WERI-Rb-1 (cell line): ENCODE data around the gene PRRG2.

Experiments
- DNase-seq: peaks from one replicate; pipeline ENCODE4 v3.0.0-alpha.2; 2020
- H3K27ac ChIP-seq: fragments of 250-450 bp; sonication (Bioruptor Pico); 2 replicates; pipeline ENCODE4 v1.5.1; 2020; ENCODE audit warnings: mild to moderate bottlenecking, moderate library complexity
- H3K27me3 ChIP-seq: fragments of 250-450 bp; sonication (Bioruptor Pico); 2 replicates; pipeline ENCODE4 v1.5.1; 2021; ENCODE audit warnings: mild to moderate bottlenecking, low read depth, moderate library complexity; ENCODE audit not compliant: insufficient read depth, severe bottlenecking
- H3K36me3 ChIP-seq: fragments of 250-450 bp; sonication (Bioruptor Pico); 2 replicates; pipeline ENCODE4 v1.5.1; 2020; ENCODE audit warnings: mild to moderate bottlenecking, moderate library complexity
- H3K4me3 ChIP-seq: 2 replicates; pipeline ENCODE4 v1.5.1; 2011; ENCODE audit warnings: low read depth, mild to moderate bottlenecking, control low read depth, low read length
- H3K9me3 ChIP-seq: fragments of 250-450 bp; sonication (Bioruptor Pico); 2 replicates; pipeline ENCODE4 v1.5.1; 2021; ENCODE audit warnings: mild to moderate bottlenecking, moderate library complexity; ENCODE audit not compliant: severe bottlenecking
- CTCF ChIP-seq: IDR thresholded peaks from 2 replicates; pipeline ENCODE4 v1.5.1; 2011; ENCODE audit warnings: low read depth, mild to moderate bottlenecking, control low read depth, inconsistent platforms, low read length

The PRRG2 gene

DNA sequence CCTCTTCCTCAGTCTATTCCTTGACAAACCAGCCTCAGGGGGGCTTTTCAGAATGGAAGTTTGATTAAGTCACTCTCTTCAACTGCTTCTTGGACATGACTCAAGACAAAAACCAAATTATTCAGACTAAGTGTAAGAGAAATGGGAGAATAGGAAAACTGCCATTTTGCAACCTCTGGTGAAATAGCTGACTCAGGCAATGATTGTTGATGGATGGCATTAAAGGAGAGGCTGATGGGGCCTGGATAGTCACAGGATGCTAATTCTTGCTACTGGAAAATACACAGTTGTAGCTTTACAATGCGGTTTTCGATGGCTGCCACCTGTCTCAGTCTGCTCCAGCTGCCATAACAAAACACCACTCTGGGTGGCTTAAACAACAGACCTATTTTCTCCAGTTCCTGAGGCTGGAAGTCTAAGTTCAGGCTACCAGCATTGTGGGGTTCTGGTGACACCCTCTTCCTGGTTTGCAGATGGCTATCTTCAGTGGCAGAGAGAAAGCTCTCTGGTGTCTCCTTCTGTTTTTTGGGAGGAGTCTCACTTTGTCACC lies 6.8 kb upstream of the PRRG2 start:
- no peak overlapping the region for H3K27ac ChIP-seq
- H3K27me3 ChIP-seq, result no peaks in the 10 kb centered on the region
- DNase-seq, result no peak
- TF ChIP-seq CTCF, result no peak
- no peaks in the 10 kb centered on the region for H3K9me3 ChIP-seq
- peaks cover 18% of the 10 kb centered on the region for H3K36me3 ChIP-seq
- H3K4me3 ChIP-seq, result no peak overlapping the region

DNA sequence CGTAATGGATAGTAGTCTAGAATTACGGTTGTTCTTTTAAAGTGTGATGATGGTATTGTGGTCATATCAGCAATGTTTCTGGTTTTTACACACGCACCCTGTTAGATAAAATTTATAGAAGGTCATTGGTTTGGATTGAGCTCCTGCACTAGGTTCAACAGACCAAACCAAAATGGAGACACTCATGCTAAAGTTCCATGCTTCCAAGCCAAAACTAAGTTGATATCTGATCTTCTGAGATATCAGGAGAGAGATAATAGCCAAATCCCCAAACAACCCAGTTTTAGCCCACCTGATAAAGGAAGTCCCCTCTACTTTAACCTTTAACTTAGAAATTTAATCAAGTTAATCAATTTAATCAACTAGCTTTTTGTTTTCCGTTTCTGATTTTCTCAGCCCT lies 1.9 kb upstream of the PRRG2 start:
- DNase-seq, result no peak
- Histone ChIP-seq H3K36me3 (peaks cover 14% of the 10 kb centered on the region), H3K4me3 (peak overlapping the region; percentile 93; the same call in 1 of the 2 replicates), H3K27ac (no peak overlapping the region), H3K9me3 (no peaks in the 10 kb centered on the region), H3K27me3 (no peaks in the 10 kb centered on the region)
- no peak for TF ChIP-seq CTCF

- Histone ChIP-seq H3K4me3 (peak overlapping the region; percentile 93), H3K9me3 (no peaks in the 10 kb centered on the region), H3K27ac (peak overlapping the region; percentile 72), H3K27me3 (no peaks in the 10 kb centered on the region), H3K36me3 (peaks cover 10% of the 10 kb centered on the region)
- no peak for TF ChIP-seq CTCF
- no peak for DNase-seq
Observed at GRCh38 chr19:49579947-49580263, 1.2 kb upstream of the PRRG2 start.

DNA sequence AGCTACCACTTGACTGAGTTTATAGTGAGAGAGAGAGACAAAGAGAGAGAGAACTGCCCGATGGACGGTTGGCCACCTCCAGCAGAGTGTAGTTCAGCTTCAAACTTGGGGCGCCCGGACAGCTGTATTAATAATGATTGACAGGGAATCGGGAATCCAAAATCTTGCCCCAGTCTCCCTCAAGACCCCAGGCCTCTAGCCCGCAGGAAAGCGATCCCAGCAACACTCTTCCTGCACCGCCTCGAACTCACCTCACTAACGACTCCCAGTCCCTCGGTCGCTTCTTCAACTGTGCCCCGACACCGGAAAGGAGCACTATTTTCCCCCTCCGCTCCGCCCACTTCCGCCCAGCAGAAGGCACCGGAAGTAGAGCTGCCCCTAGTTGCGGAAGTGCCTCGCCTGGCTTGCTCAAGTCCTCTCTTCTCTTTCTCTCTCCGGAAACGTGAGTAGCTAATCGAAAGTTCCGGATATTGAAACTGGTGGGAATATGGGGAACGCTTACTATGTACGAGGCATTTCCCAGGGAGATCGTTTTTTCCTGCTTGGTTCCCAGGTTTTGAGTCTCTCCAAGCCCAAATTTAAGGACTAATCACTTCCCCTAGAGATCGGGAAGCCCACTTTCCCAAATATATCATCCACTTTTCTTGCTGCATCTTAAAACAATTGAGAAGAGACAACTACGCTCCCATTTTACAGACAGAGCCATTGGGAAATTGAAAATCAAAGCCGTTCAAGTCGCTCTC lies 681 bp upstream of the PRRG2 start, which contains the start of gene NOSIP:
Gene NOSIP (minus strand): TSS at position 293 of the 743 bp plus-strand sequence. CDS start 19,865 bp downstream, outside the sequence.
- Histone ChIP-seq H3K9me3 (no peaks in the 10 kb centered on the region), H3K27me3 (no peaks in the 10 kb centered on the region), H3K4me3 (peak within 1 kb of the TSS; percentile 93), H3K36me3 (peaks cover 9% of the 10 kb centered on the region), H3K27ac (peak within 1 kb of the TSS; percentile 72)
- no peak for TF ChIP-seq CTCF
- peak; percentile 96 for DNase-seq

DNA sequence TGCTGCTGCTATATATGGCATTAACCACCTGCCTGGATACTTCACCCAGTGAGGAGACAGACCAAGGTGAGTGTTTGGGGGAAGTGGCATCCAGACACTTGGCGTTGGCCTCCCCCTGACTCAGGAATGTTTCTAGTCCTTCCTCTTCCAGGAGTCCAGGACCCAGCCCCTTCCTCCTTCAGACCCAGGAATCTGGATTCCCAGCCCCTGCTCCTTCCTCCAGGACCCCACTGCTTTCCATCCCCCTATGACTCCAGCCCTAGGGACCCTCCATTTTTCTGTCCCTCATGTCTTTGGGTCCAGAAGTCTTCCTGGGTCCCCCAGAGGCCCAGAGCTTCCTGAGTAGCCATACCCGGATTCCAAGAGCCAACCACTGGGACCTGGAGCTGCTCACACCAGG lies 2.1 kb downstream of the PRRG2 start:
- no peak for TF ChIP-seq CTCF
- H3K9me3 ChIP-seq, result no peaks in the 10 kb centered on the region
- no peak for DNase-seq
- H3K27ac ChIP-seq, result no peak overlapping the region
- H3K36me3 ChIP-seq, result no peaks in the 10 kb centered on the region; the same call in 1 of the 2 replicates
- H3K27me3 ChIP-seq, result no peaks in the 10 kb centered on the region
- H3K4me3 ChIP-seq, result no peak overlapping the region
